Panc1 (cell line): ENCODE data around the gene PDE4B. TPM values are rescaled to one million over a fixed set of nuclear protein-coding genes. Genes with fewer than 3 reads are reported as not detected.

Experiments
- ATAC-seq: fragments of 200-7000 bp; cut with Tn5 transposase; 2 replicates; pipeline ENCODE4 v1.9.1; 2020; ENCODE audit warnings: mild to moderate bottlenecking, moderate library complexity
- BruUV-seq: library from RNA; stranded (reverse); fragments of 400-500 nt; replicated peaks from 2 replicates; lab custom pipeline; 2021; lab: Mats Ljungman, UMichigan
- CTCF ChIA-PET: fragments of 300-600 bp; sonication (Branson Sonifier 250); formaldehyde crosslinking; loops from one replicate; lab custom pipeline; 2022; ENCODE audit warnings: antibody characterized with exemption; lab: Charles Lee
- POLR2A ChIA-PET: fragments of 300-600 bp; sonication (Branson Sonifier 250); formaldehyde crosslinking; loops from one replicate; lab custom pipeline; 2022; ENCODE audit warnings: antibody characterized with exemption; lab: Charles Lee
- DNase-seq: peaks from one replicate; pipeline ENCODE4 v3.0.0-alpha.2; 2010; ENCODE audit warnings: low read depth, low spot score
- H3K27ac ChIP-seq: 2 replicates; pipeline ENCODE4 v1.5.1; 2011; ENCODE audit warnings: mild to moderate bottlenecking, low read length, inconsistent platforms
- H3K27me3 ChIP-seq: fragments of 200-500 bp; sonication (Bioruptor generic); 2 replicates; pipeline ENCODE4 v1.6.0; 2014; ENCODE audit warnings: low read length, inconsistent platforms; ENCODE audit not compliant: control insufficient read depth, insufficient read depth
- H3K36me3 ChIP-seq: fragments of 200-500 bp; sonication (Bioruptor generic); 2 replicates; pipeline ENCODE4 v1.5.1; 2014; ENCODE audit warnings: inconsistent platforms, mild to moderate bottlenecking, low read length, moderate library complexity; ENCODE audit not compliant: control insufficient read depth, insufficient read depth
- H3K4me1 ChIP-seq: 2 replicates; pipeline ENCODE4 v1.5.1; 2011; ENCODE audit warnings: inconsistent platforms, mild to moderate bottlenecking, low read length, moderate library complexity; ENCODE audit not compliant: control insufficient read depth, insufficient read depth
- H3K4me3 ChIP-seq, 2 experiments: 2 replicates each; pipeline ENCODE4 v1.5.1; 2011 to 2012; ENCODE audit warnings: low read depth in 2 of 2, low read length in 2 of 2, mild to moderate bottlenecking in 2 of 2, inconsistent platforms in 1 of 2, moderate library complexity in 1 of 2
- H3K9me3 ChIP-seq: fragments of 200-500 bp; sonication (Bioruptor generic); 2 replicates; pipeline ENCODE4 v1.5.1; 2014; ENCODE audit warnings: low read depth, mild to moderate bottlenecking, inconsistent platforms, low read length, moderate library complexity; ENCODE audit not compliant: control insufficient read depth, insufficient read depth
- CTCF ChIP-seq: fragments of 450-650 bp; IDR thresholded peaks from 2 replicates; pipeline ENCODE4 v1.5.1; 2017; ENCODE audit warnings: mild to moderate bottlenecking
- POLR2AphosphoS5 ChIP-seq: IDR thresholded peaks from 2 replicates; pipeline ENCODE4 v1.6.1; 2012; ENCODE audit warnings: mild to moderate bottlenecking, low read depth, low read length, moderate library complexity
- REST ChIP-seq, 2 experiments: IDR thresholded peaks; 2 replicates each; pipeline ENCODE4 v1.6.1; 2011 to 2012; ENCODE audit warnings: low read depth in 2 of 2, control low read depth in 1 of 2, low read length in 1 of 2, mild to moderate bottlenecking in 1 of 2, moderate library complexity in 1 of 2; ENCODE audit not compliant: insufficient read depth in 1 of 2
- SIN3A ChIP-seq: IDR thresholded peaks from 2 replicates; pipeline ENCODE4 v1.6.1; 2012; ENCODE audit warnings: low read depth, mild to moderate bottlenecking, low read length, moderate library complexity, borderline replicate concordance; ENCODE audit not compliant: insufficient read depth
- TCF7L2 ChIP-seq: IDR thresholded peaks from 2 replicates; pipeline ENCODE4 v1.6.1; 2011; ENCODE audit warnings: mild to moderate bottlenecking, low read depth, low read length, inconsistent platforms
- in situ Hi-C: cut with HindIII; loops from 2 replicates; pipeline ENCODE4 v1.10.0; 2016; ENCODE audit warnings: low sequenced_read_pairs, low pct_unique_long_range_greater_than_20kb
- intact Hi-C: fragments of 100-400 bp; cut with micrococcal nuclease; formaldehyde crosslinking; loops from one replicate; pipeline ENCODE4 v1.10.0; 2022; ENCODE audit not compliant: unreplicated experiment
- total RNA-seq: library from RNA; stranded (reverse); gene quantifications from one replicate; pipeline ENCODE4 v1.2.1, GENCODE V29; 2021; ENCODE audit not compliant: unreplicated experiment

PDE4B gene
- total RNA-seq, 1 experiment from 2014 or later: 0.26 TPM

- no TSS peak for BruUV-seq
- in situ Hi-C loops: no loop called here
- no peak overlapping the region for H3K4me3 ChIP-seq
Measured at GRCh38 chr1:65812065-65812464, 19.4 kb downstream of the PDE4B start.

GRCh38 chr1:65813956-65814355, 21.3 kb downstream of the PDE4B start:
- TF ChIP-seq POLR2AphosphoS5: no peak

More at GRCh38 chr1:65812065-65812464, 19.4 kb downstream of the PDE4B start:
- Histone ChIP-seq H3K27me3 (no peaks in the 10 kb centered on the region), H3K4me1 (no peaks in the 10 kb centered on the region), H3K27ac (no peak overlapping the region), H3K9me3 (no peaks in the 10 kb centered on the region), H3K36me3 (no peaks in the 10 kb centered on the region)
- ChIA-PET POLR2A (no interaction called here), CTCF (no interaction called here)
- intact Hi-C loops: no loop called here
- ATAC-seq (no peak), DNase-seq (peak; percentile 12)
- no peak for TF ChIP-seq SIN3A
- no peak for TF ChIP-seq TCF7L2
- TF ChIP-seq POLR2AphosphoS5: no peak
- no peak for TF ChIP-seq REST (IDR thresholded peaks at IDR 0.05; ENCODE audit: insufficient read depth in 1 of 2, low read depth in 2 of 2, low read length in 1 of 2)
- no peak for TF ChIP-seq CTCF

GRCh38 chr1:65814752-65815151, 22.1 kb downstream of the PDE4B start:
- POLR2A ChIA-PET: no interaction called here

More at GRCh38 chr1:65813956-65814355, 21.3 kb downstream of the PDE4B start:
- no peaks in the 10 kb centered on the region for H3K4me1 ChIP-seq
- ChIA-PET CTCF (interaction anchor here (0.6 kb wide), 1 partner anchor 8 kb away, joined by 13 read pairs; no protein-coding TSS in a partner anchor), POLR2A (no interaction called here)
- intact Hi-C loops: no loop called here
- no TSS peak for BruUV-seq
- no peak overlapping the region for H3K27ac ChIP-seq
- H3K9me3 ChIP-seq: no peaks in the 10 kb centered on the region
- no peaks in the 10 kb centered on the region for H3K27me3 ChIP-seq
- no peak for DNase-seq
- no peaks in the 10 kb centered on the region for H3K36me3 ChIP-seq
- ATAC-seq: no peak
- no peak overlapping the region for H3K4me3 ChIP-seq
- in situ Hi-C loops: no loop called here

More at GRCh38 chr1:65814752-65815151, 22.1 kb downstream of the PDE4B start:
- no TSS peak for BruUV-seq
- no peaks in the 10 kb centered on the region for H3K27me3 ChIP-seq
- CTCF ChIA-PET: no interaction called here
- in situ Hi-C loops (no loop called here), intact Hi-C loops (no loop called here)
- H3K27ac ChIP-seq: no peak overlapping the region
- H3K36me3 ChIP-seq: no peaks in the 10 kb centered on the region
- no peak overlapping the region for H3K4me3 ChIP-seq
- H3K9me3 ChIP-seq: no peaks in the 10 kb centered on the region
- TF ChIP-seq TCF7L2 (no peak), REST (IDR thresholded peaks at IDR 0.05; ENCODE audit: insufficient read depth in 1 of 2, low read depth in 2 of 2, low read length in 1 of 2) (no peak), CTCF (no peak), POLR2AphosphoS5 (no peak), SIN3A (no peak)
- no peaks in the 10 kb centered on the region for H3K4me1 ChIP-seq
- ATAC-seq: no peak
- no peak for DNase-seq
